Trophoblast cell (in vitro differentiated cells and primary cell): ENCODE data around the gene BCAP31.
"Not testable (repeated sequence)": the region's sequence is repeated elsewhere in the genome, so short reads cannot be mapped to it uniquely, and the experiment has no call there.

Source experiments
- DNase-seq, 2 donors: peaks; one replicate each; pipeline ENCODE4 v3.0.0-alpha.2; 2016
- H2AFZ ChIP-seq: 2 replicates; pipeline ENCODE4 v1.6.1; 2013; ENCODE audit warnings: low read length, moderate library complexity, mild to moderate bottlenecking; ENCODE audit not compliant: insufficient read depth, poor library complexity
- H2AK5ac ChIP-seq: 2 replicates; pipeline ENCODE4 v1.6.1; 2013; ENCODE audit warnings: mild to moderate bottlenecking, low read length
- H2BK120ac ChIP-seq: 2 replicates; pipeline ENCODE4 v1.6.1; 2013; ENCODE audit warnings: low read length, mild to moderate bottlenecking, moderate library complexity; ENCODE audit not compliant: insufficient read depth, poor library complexity
- H2BK12ac ChIP-seq: 2 replicates; pipeline ENCODE4 v1.6.1; 2013; ENCODE audit warnings: mild to moderate bottlenecking, low read length, moderate library complexity
- H2BK5ac ChIP-seq: 2 replicates; pipeline ENCODE4 v1.6.1; 2013; ENCODE audit warnings: low read length, low read depth, moderate library complexity, mild to moderate bottlenecking; ENCODE audit not compliant: poor library complexity
- H3K14ac ChIP-seq: 2 replicates; pipeline ENCODE4 v1.6.1; 2013; ENCODE audit warnings: mild to moderate bottlenecking, low read length
- H3K18ac ChIP-seq: 2 replicates; pipeline ENCODE4 v1.6.1; 2013; ENCODE audit warnings: mild to moderate bottlenecking, low read length
- H3K23ac ChIP-seq: 2 replicates; pipeline ENCODE4 v1.6.1; 2013; ENCODE audit warnings: low read length
- H3K27ac ChIP-seq: 2 replicates; pipeline ENCODE4 v1.5.1; 2013; ENCODE audit warnings: low read depth, mild to moderate bottlenecking, inconsistent platforms, low read length, moderate library complexity
- H3K27me3 ChIP-seq: 2 replicates; pipeline ENCODE4 v1.6.1; 2013; ENCODE audit warnings: inconsistent platforms, mild to moderate bottlenecking, low read length, moderate library complexity; ENCODE audit not compliant: insufficient read depth
- H3K36me3 ChIP-seq, 2 experiments: 1 replicate in 1 of 2; 2 replicates in 1 of 2; pipeline ENCODE4 v1.6.1; 2013; ENCODE audit warnings: low read length in 2 of 2, mild to moderate bottlenecking in 2 of 2, moderate library complexity in 1 of 2; ENCODE audit not compliant: insufficient read depth in 2 of 2, control insufficient read depth in 1 of 2
- H3K4ac ChIP-seq: 2 replicates; pipeline ENCODE4 v1.6.1; 2013; ENCODE audit warnings: low read depth, mild to moderate bottlenecking, low read length, moderate library complexity
- H3K4me1 ChIP-seq, 2 experiments: 1 replicate in 1 of 2; 2 replicates in 1 of 2; pipeline ENCODE4 v1.6.1; 2013; ENCODE audit warnings: low read length in 2 of 2, mild to moderate bottlenecking in 2 of 2, moderate library complexity in 1 of 2; ENCODE audit not compliant: insufficient read depth in 2 of 2, control insufficient read depth in 1 of 2
- H3K4me2 ChIP-seq: 2 replicates; pipeline ENCODE4 v1.6.1; 2013; ENCODE audit warnings: inconsistent platforms, mild to moderate bottlenecking, low read length, moderate library complexity
- H3K4me3 ChIP-seq: 2 replicates; pipeline ENCODE4 v1.5.1; 2013; ENCODE audit warnings: mild to moderate bottlenecking, low read depth, low read length, inconsistent platforms
- H3K79me1 ChIP-seq: one replicate; pipeline ENCODE4 v1.6.1; 2013; ENCODE audit warnings: low read length
- H3K79me2 ChIP-seq: 2 replicates; pipeline ENCODE4 v1.6.1; 2013; ENCODE audit warnings: low read length, mild to moderate bottlenecking; ENCODE audit not compliant: control insufficient read depth, insufficient read depth, poor library complexity
- H3K9ac ChIP-seq: 2 replicates; pipeline ENCODE4 v1.6.1; 2013; ENCODE audit warnings: mild to moderate bottlenecking, low read length
- H3K9me3 ChIP-seq: 2 replicates; pipeline ENCODE4 v1.6.1; 2013; ENCODE audit warnings: low read depth, mild to moderate bottlenecking, control low read depth, inconsistent platforms, low read length; ENCODE audit not compliant: insufficient read depth
- H4K12ac ChIP-seq: 2 replicates; pipeline ENCODE4 v1.6.1; 2013; ENCODE audit warnings: low read depth, mild to moderate bottlenecking, low read length, moderate library complexity
- H4K8ac ChIP-seq: 2 replicates; pipeline ENCODE4 v1.6.1; 2013; ENCODE audit warnings: low read depth, mild to moderate bottlenecking, low read length, moderate library complexity
- H4K91ac ChIP-seq: one replicate; pipeline ENCODE4 v1.6.1; 2013; ENCODE audit warnings: low read depth, mild to moderate bottlenecking, low read length, moderate library complexity
- WGBS: extraction: QIAGEN DNeasy Blood & Tissue Kit; methylation state at CpG from one replicate; pipeline ENCODE4 v1.1.7; 2013; ENCODE audit warnings: missing lambda C conversion rate; ENCODE audit not compliant: insufficient read length, insufficient coverage; ENCODE audit errors: extremely low coverage; 5-methylcytosine and 5-hydroxymethylcytosine counted together

Gene BCAP31

GRCh38 chrX:153746991-153747390 is 22.8 kb upstream of the BCAP31 start:
- not testable (repeated sequence) for H3K14ac ChIP-seq, H3K4me3 ChIP-seq, DNase-seq, H4K8ac ChIP-seq, H3K27me3 ChIP-seq, H3K18ac ChIP-seq, H3K36me3 ChIP-seq, H3K4ac ChIP-seq, H4K12ac ChIP-seq, H2AFZ ChIP-seq, H3K9ac ChIP-seq, H4K91ac ChIP-seq, H2AK5ac ChIP-seq, H3K79me2 ChIP-seq, H2BK5ac ChIP-seq, H3K4me2 ChIP-seq, H3K27ac ChIP-seq, H3K79me1 ChIP-seq, H2BK12ac ChIP-seq, H3K23ac ChIP-seq, H2BK120ac ChIP-seq, H3K9me3 ChIP-seq
- H3K4me1 ChIP-seq, result peaks cover 9 to 13% of the 10 kb centered on the region in 2 experiments
- no CpG with 5 or more reads among the region's 6 CpGs for WGBS

GRCh38 chrX:153746359-153746758 is 22.2 kb upstream of the BCAP31 start:
- Histone ChIP-seq H3K27ac (no peak overlapping the region), H3K9ac (no peak overlapping the region), H3K79me2 (no peaks in the 10 kb centered on the region), H3K4me1 (peaks cover 9 to 13% of the 10 kb centered on the region in 2 experiments), H3K14ac (no peak overlapping the region), H2AK5ac (no peak overlapping the region), H2BK12ac (no peak overlapping the region), H4K12ac (no peak overlapping the region), H3K18ac (no peak overlapping the region), H3K27me3 (no peaks in the 10 kb centered on the region), H4K8ac (no peak overlapping the region), H3K9me3 (no peaks in the 10 kb centered on the region), H2AFZ (no peak overlapping the region), H3K4me3 (no peak overlapping the region), H3K23ac (no peak overlapping the region), H2BK120ac (no peak overlapping the region), H3K4me2 (no peak overlapping the region), H3K36me3 (peaks cover 0 to 2% of the 10 kb centered on the region in 2 experiments), H3K4ac (no peak overlapping the region), H3K79me1 (peaks cover 2% of the 10 kb centered on the region), H2BK5ac (no peak overlapping the region), H4K91ac (no peak overlapping the region)
- 100% methylated on average over 2 of the region's 3 CpGs for WGBS
- DNase-seq, result no peak

GRCh38 chrX:153745067-153745433 is 20.9 kb upstream of the BCAP31 start:
- H4K91ac ChIP-seq, H3K27ac ChIP-seq, H3K79me2 ChIP-seq, H3K9ac ChIP-seq, H3K23ac ChIP-seq, H2BK120ac ChIP-seq, H3K18ac ChIP-seq, H3K4me2 ChIP-seq, H3K27me3 ChIP-seq, DNase-seq, H2AFZ ChIP-seq, H3K14ac ChIP-seq, H3K4me3 ChIP-seq, H4K12ac ChIP-seq, H2BK5ac ChIP-seq, H4K8ac ChIP-seq, H2BK12ac ChIP-seq, H3K79me1 ChIP-seq, H3K4ac ChIP-seq, H2AK5ac ChIP-seq, H3K9me3 ChIP-seq, H3K36me3 ChIP-seq: not testable (repeated sequence)
- no CpG with 5 or more reads among the region's 12 CpGs for WGBS
- peaks cover 9 to 13% of the 10 kb centered on the region in 2 experiments for H3K4me1 ChIP-seq

GRCh38 chrX:153744210-153745066 is 20.3 kb upstream of the BCAP31 start:
- Histone ChIP-seq H3K23ac (no peak overlapping the region), H3K4me3 (no peak overlapping the region), H4K91ac (peak overlapping the region; percentile 37), H2BK120ac (no peak overlapping the region), H4K12ac (peak overlapping the region; percentile 70), H3K36me3 (peaks cover 3% of the 10 kb centered on the region in 2 experiments), H3K79me1 (peaks cover 2% of the 10 kb centered on the region), H2BK12ac (peak overlapping the region; percentile 49), H3K27me3 (no peaks in the 10 kb centered on the region), H3K27ac (no peak overlapping the region), H2AK5ac (no peak overlapping the region), H3K18ac (no peak overlapping the region), H3K14ac (peak overlapping the region; percentile 25), H3K4ac (no peak overlapping the region), H3K4me1 (peaks cover 12 to 16% of the 10 kb centered on the region in 2 experiments), H3K4me2 (peak overlapping the region; percentile 39), H3K9ac (no peak overlapping the region), H3K9me3 (no peaks in the 10 kb centered on the region), H3K79me2 (no peaks in the 10 kb centered on the region), H4K8ac (peak overlapping the region; percentile 70), H2AFZ (no peak overlapping the region), H2BK5ac (no peak overlapping the region)
- no CpG with 5 or more reads among the region's 38 CpGs for WGBS
- DNase-seq, result peak; percentile 47 to 55
